HepG2 (cell line): ENCODE measurements around the gene RBM22. TPM values are rescaled to one million over a fixed set of nuclear protein-coding genes. Genes with fewer than 3 reads are reported as not detected.

Source experiments
- IRX3 ChIP-seq: sonication (generic); formaldehyde crosslinking; IDR thresholded peaks from 2 replicates; pipeline ENCODE4 v1.8.1; 2023; ENCODE audit warnings: mild to moderate bottlenecking, low read depth, missing genetic modification reagents, borderline replicate concordance
- MED8 ChIP-seq: sonication (generic); formaldehyde crosslinking; IDR thresholded peaks from 2 replicates; pipeline ENCODE4 v1.8.1; 2023; ENCODE audit warnings: mild to moderate bottlenecking, missing genetic modification reagents; ENCODE audit not compliant: insufficient replicate concordance
- MIER3 ChIP-seq: IDR thresholded peaks from 2 replicates; pipeline ENCODE4 v1.6.1; 2016; ENCODE audit warnings: missing compliant biosample characterization, borderline replicate concordance
- NFKBIZ ChIP-seq: IDR thresholded peaks from 2 replicates; pipeline ENCODE4 v1.6.1; 2018; ENCODE audit warnings: missing genetic modification reagents, missing compliant biosample characterization
- POLR2AphosphoS2 ChIP-seq: IDR thresholded peaks from 2 replicates; pipeline ENCODE4 v1.6.1; 2011; ENCODE audit warnings: low read depth, low read length, improper control_type of control experiment
- PRMT3 ChIP-seq: sonication (generic); formaldehyde crosslinking; IDR thresholded peaks from 2 replicates; pipeline ENCODE4 v1.8.1; 2022; ENCODE audit warnings: low read depth, mild to moderate bottlenecking, moderate library complexity, missing genetic modification reagents, borderline replicate concordance
- TSC22D2 ChIP-seq: sonication (generic); formaldehyde crosslinking; IDR thresholded peaks from 2 replicates; pipeline ENCODE4 v1.5.1; 2020; ENCODE audit warnings: missing genetic modification reagents, mild to moderate bottlenecking, borderline replicate concordance
- YEATS4 ChIP-seq: sonication (generic); formaldehyde crosslinking; IDR thresholded peaks from 2 replicates; pipeline ENCODE4 v1.4.0; 2020; ENCODE audit warnings: missing genetic modification reagents, borderline replicate concordance
- ZKSCAN5 ChIP-seq: sonication (generic); formaldehyde crosslinking; IDR thresholded peaks from 2 replicates; pipeline ENCODE4 v1.5.1; 2020; ENCODE audit warnings: mild to moderate bottlenecking, missing genetic modification reagents
- ZNF484 ChIP-seq: sonication (generic); formaldehyde crosslinking; IDR thresholded peaks from 2 replicates; pipeline ENCODE4 v1.5.1; 2020; ENCODE audit warnings: mild to moderate bottlenecking, low read depth, missing genetic modification reagents, borderline replicate concordance
- ZNF562 ChIP-seq: sonication (generic); formaldehyde crosslinking; IDR thresholded peaks from 2 replicates; pipeline ENCODE4 v1.8.0; 2022; ENCODE audit warnings: missing genetic modification reagents, borderline replicate concordance
- ZNF746 ChIP-seq: sonication (generic); formaldehyde crosslinking; IDR thresholded peaks from 2 replicates; pipeline ENCODE4 v1.8.0; 2022; ENCODE audit warnings: mild to moderate bottlenecking, missing genetic modification reagents
- polyA plus RNA-seq, 8 experiments: library from polyadenylated mRNA; depleted of rRNA in 3 of 8; stranded (reverse) in 7 of 8; unstranded in 1 of 8; fragments of >200 nt; fragmentation: Illumina TruSeq in 4 of 8; extraction: Trizol in 4 of 8; gene quantifications; 2 replicates each; pipeline versions ENCODE4 v1.2.1 to v1.2.3, GENCODE V29; 2011 to 2016; ENCODE audit warnings: low read depth in 4 of 8, missing spikeins in 1 of 8, mixed read lengths in 1 of 8; ENCODE audit not compliant: insufficient read depth in 1 of 8
- total RNA-seq, 5 experiments: library from RNA; depleted of rRNA; stranded (reverse); fragments of >200 nt; fragmentation: Illumina TruSeq; extraction: Trizol; gene quantifications; 2 replicates each; pipeline ENCODE4 v1.2.3, GENCODE V29; 2016; ENCODE audit warnings: low read depth in 1 of 5
- TF ChIP-seq, protein P1 (sequence below): sonication (generic); formaldehyde crosslinking; IDR thresholded peaks from one replicate; pipeline ENCODE4 v1.5.1; 2020; ENCODE audit warnings: mild to moderate bottlenecking, missing genetic modification reagents; ENCODE audit errors: not compliant biosample characterization
- TF ChIP-seq, protein P2 (sequence below): sonication (generic); formaldehyde crosslinking; IDR thresholded peaks from 2 replicates; pipeline ENCODE4 v1.4.0; 2020; ENCODE audit warnings: mild to moderate bottlenecking, missing genetic modification reagents

The RBM22 gene
- total and polyA plus RNA-seq, 2 of the 13 experiments (the other 11 are each of a cell fraction or from before 2014, with no cell fraction given) = 28.3 to 35.0 TPM

DNA sequence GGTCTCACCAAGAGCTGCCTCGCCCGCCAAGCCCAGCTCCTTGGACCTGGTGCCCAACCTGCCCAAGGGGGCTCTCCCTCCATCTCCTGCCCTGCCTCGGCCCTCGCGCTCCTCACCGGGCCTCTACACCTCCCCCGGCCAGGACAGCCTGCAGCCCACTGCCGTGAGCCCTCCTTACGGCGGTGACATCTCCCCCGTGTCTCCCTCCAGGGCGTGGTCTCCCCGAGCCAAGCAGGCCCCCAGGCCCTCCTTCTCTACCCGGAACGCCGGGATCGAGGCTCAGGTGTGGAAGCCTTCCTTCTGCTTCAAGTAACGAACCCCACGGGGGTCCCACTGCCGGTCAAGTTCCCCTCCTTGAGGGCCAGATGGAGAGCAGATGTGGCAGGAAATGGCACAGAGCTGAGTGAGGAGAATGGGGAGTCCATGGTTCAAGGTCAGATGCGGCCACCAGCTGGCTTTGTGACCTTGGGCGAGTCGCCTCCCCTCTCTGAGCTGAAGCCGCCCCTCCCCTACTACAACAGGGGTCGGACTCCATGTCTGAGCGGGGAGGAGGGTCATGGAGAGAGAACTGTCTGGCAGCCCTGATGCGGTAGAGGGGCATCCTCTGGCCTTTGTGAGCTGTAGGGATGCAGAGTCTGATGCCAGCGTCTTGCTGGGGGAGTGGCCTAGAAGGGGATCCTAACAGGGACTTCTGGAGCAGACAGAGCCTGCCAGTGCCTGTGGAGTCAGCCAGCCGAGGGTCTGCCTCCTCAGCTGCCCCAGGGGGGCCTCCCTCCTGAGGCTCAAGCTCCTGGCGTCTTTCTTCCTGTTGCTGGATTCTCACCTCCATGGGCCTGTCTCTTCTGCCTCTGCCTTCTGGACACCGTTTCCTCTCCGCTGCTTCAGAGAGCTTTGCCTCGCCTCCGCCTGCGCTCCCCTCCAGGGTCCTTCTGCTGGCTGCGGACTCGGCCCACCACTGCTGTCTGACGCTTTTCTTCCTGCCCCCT lies 50.5 kb downstream of the RBM22 start (continued):
- TF ChIP-seq, protein P1, sequence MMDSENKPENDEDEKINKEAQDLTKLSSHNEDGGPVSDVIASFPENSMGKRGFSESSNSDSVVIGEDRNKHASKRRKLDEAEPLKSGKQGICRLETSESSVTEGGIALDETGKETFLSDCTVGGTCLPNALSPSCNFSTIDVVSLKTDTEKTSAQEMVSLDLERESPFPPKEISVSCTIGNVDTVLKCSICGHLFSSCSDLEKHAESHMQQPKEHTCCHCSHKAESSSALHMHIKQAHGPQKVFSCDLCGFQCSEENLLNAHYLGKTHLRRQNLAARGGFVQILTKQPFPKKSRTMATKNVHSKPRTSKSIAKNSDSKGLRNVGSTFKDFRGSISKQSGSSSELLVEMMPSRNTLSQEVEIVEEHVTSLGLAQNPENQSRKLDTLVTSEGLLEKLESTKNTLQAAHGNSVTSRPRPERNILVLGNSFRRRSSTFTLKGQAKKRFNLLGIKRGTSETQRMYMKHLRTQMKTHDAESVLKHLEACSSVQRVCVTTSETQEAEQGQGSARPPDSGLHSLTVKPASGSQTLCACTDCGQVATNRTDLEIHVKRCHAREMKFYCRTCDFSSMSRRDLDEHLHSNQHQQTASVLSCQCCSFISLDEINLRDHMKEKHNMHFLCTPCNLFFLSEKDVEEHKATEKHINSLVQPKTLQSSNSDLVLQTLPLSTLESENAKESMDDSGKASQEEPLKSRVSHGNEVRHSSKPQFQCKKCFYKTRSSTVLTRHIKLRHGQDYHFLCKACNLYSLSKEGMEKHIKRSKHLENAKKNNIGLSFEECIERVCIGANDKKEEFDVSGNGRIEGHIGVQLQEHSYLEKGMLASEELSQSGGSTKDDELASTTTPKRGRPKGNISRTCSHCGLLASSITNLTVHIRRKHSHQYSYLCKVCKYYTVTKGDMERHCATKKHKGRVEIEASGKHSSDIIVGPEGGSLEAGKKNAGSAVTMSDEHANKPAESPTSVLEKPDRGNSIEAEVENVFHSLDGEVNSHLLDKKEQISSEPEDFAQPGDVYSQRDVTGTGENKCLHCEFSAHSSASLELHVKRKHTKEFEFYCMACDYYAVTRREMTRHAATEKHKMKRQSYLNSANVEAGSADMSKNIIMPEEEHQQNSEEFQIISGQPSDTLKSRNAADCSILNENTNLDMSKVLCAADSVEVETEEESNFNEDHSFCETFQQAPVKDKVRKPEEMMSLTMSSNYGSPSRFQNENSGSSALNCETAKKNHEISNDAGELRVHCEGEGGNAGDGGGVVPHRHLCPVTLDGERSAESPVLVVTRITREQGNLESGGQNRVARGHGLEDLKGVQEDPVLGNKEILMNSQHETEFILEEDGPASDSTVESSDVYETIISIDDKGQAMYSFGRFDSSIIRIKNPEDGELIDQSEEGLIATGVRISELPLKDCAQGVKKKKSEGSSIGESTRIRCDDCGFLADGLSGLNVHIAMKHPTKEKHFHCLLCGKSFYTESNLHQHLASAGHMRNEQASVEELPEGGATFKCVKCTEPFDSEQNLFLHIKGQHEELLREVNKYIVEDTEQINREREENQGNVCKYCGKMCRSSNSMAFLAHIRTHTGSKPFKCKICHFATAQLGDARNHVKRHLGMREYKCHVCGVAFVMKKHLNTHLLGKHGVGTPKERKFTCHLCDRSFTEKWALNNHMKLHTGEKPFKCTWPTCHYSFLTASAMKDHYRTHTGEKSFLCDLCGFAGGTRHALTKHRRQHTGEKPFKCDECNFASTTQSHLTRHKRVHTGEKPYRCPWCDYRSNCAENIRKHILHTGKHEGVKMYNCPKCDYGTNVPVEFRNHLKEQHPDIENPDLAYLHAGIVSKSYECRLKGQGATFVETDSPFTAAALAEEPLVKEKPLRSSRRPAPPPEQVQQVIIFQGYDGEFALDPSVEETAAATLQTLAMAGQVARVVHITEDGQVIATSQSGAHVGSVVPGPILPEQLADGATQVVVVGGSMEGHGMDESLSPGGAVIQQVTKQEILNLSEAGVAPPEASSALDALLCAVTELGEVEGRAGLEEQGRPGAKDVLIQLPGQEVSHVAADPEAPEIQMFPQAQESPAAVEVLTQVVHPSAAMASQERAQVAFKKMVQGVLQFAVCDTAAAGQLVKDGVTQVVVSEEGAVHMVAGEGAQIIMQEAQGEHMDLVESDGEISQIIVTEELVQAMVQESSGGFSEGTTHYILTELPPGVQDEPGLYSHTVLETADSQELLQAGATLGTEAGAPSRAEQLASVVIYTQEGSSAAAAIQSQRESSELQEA (CRISPR knock-in tag) = no peak
- TF ChIP-seq ZNF484 (CRISPR knock-in tag) = no peak
- no peak for TF ChIP-seq ZNF562 (CRISPR knock-in tag)
- TF ChIP-seq MIER3 (CRISPR knock-in tag) = no peak
- no peak for TF ChIP-seq IRX3 (CRISPR knock-in tag)
- TF ChIP-seq ZNF746 = no peak
- TF ChIP-seq MED8 (CRISPR knock-in tag) = no peak
- TF ChIP-seq TSC22D2 (CRISPR knock-in tag) = no peak
- TF ChIP-seq YEATS4 = no peak
- no peak for TF ChIP-seq POLR2AphosphoS2
- no peak for TF ChIP-seq ZKSCAN5 (CRISPR knock-in tag)
- TF ChIP-seq PRMT3 (CRISPR knock-in tag) = no peak
- TF ChIP-seq, protein P2, sequence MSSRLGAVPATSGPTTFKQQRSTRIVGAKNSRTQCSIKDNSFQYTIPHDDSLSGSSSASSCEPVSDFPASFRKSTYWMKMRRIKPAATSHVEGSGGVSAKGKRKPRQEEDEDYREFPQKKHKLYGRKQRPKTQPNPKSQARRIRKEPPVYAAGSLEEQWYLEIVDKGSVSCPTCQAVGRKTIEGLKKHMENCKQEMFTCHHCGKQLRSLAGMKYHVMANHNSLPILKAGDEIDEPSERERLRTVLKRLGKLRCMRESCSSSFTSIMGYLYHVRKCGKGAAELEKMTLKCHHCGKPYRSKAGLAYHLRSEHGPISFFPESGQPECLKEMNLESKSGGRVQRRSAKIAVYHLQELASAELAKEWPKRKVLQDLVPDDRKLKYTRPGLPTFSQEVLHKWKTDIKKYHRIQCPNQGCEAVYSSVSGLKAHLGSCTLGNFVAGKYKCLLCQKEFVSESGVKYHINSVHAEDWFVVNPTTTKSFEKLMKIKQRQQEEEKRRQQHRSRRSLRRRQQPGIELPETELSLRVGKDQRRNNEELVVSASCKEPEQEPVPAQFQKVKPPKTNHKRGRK (CRISPR knock-in tag) = no peak
- TF ChIP-seq NFKBIZ (CRISPR knock-in tag) = no peak
